ENCODE data around the gene HRH4.

- TF ChIP-seq POLR2A (IDR thresholded peaks at IDR 0.05) (no peak), CTCF (IDR thresholded peaks at IDR 0.05) (no peak)
Measured at GRCh38 chr18:24426073-24426397, 34.4 kb upstream of the HRH4 start.

Measured in lower leg skin (tissue), 3 donors.